ENCODE data around the gene UAP1.

- no peak for TF ChIP-seq CTCF (IDR thresholded peaks at IDR 0.05)
- TF ChIP-seq POLR2A (IDR thresholded peaks at IDR 0.05): no peak
Measured at GRCh38 chr1:162632217-162632666, 70.7 kb downstream of the UAP1 start, which contains the start of gene DDR2.
